Uterus (tissue), 4 donors: ENCODE data around the gene ZNF101. TPM values are rescaled to one million over a fixed set of nuclear protein-coding genes. Genes with fewer than 3 reads are reported as not detected.

Source experiments
- DNase-seq, 2 donors: peaks; one replicate each; pipeline ENCODE4 v3.0.0-alpha.2; 2019 to 2020
- H3K27ac ChIP-seq, 2 donors: fragments of 200-600 bp; sonication (generic); 1 replicate in 1 of 2; 2 replicates in 1 of 2; pipeline ENCODE4 v1.5.1; 2016 to 2018
- H3K27me3 ChIP-seq, 2 donors: fragments of 200-600 bp; sonication (generic); one replicate each; pipeline ENCODE4 v1.5.1; 2018 to 2019; ENCODE audit warnings: control low read depth in 1 of 2
- H3K36me3 ChIP-seq, 2 donors: fragments of 200-600 bp; sonication (generic); one replicate each; pipeline ENCODE4 v1.5.1; 2019; ENCODE audit warnings: control low read depth in 1 of 2
- H3K4me1 ChIP-seq, 2 donors: fragments of 200-600 bp; sonication (generic); one replicate each; pipeline ENCODE4 v1.5.1; 2018 to 2019; ENCODE audit warnings: control low read depth in 1 of 2
- H3K4me3 ChIP-seq, 2 donors: fragments of 200-600 bp; sonication (generic); 1 replicate in 1 of 2; 2 replicates in 1 of 2; pipeline ENCODE4 v1.5.1; 2018 to 2019; ENCODE audit warnings: mild to moderate bottlenecking in 1 of 2
- H3K9me3 ChIP-seq, 2 donors: fragments of 200-600 bp; sonication (generic); one replicate each; pipeline ENCODE4 v1.5.1; 2019; ENCODE audit warnings: control low read depth in 1 of 2
- POLR2A ChIP-seq, 2 donors: fragments of 450-650 bp; IDR thresholded peaks; one replicate each; pipeline ENCODE4 v1.6.1; 2016; ENCODE audit warnings: antibody characterized with exemption in 2 of 2, mild to moderate bottlenecking in 1 of 2, moderate library complexity in 1 of 2
- intact Hi-C: fragments of 100-400 bp; cut with DNase I; formaldehyde crosslinking; loops from one replicate; pipeline ENCODE4 v1.15.1; 2023; ENCODE audit warnings: low total_unique reads
- total RNA-seq, 4 donors: library from RNA; depleted of rRNA in 3 of 4; stranded (reverse); fragments of >200 nt in 3 of 4; gene quantifications; one replicate each; pipeline versions ENCODE4 v1.1.0 to v1.2.4, GENCODE V29; 2014 to 2023
- TF ChIP-seq, protein P1 (sequence below), 4 experiments: fragments of 200-600 bp in 2 of 4; fragments of 450-650 bp in 2 of 4; sonication (generic) in 2 of 4; IDR thresholded peaks; one replicate each; pipeline ENCODE4 v1.5.1; 2016 to 2019; ENCODE audit warnings: antibody characterized with exemption in 4 of 4, mild to moderate bottlenecking in 2 of 4, moderate library complexity in 1 of 4
- donor health status: DM: yes; HTN: yes; CAD: no.

The ZNF101 gene
- total RNA-seq, 4 donors from 2014 or later, result 1.5 to 12.3 (median 9.9) TPM

DNA sequence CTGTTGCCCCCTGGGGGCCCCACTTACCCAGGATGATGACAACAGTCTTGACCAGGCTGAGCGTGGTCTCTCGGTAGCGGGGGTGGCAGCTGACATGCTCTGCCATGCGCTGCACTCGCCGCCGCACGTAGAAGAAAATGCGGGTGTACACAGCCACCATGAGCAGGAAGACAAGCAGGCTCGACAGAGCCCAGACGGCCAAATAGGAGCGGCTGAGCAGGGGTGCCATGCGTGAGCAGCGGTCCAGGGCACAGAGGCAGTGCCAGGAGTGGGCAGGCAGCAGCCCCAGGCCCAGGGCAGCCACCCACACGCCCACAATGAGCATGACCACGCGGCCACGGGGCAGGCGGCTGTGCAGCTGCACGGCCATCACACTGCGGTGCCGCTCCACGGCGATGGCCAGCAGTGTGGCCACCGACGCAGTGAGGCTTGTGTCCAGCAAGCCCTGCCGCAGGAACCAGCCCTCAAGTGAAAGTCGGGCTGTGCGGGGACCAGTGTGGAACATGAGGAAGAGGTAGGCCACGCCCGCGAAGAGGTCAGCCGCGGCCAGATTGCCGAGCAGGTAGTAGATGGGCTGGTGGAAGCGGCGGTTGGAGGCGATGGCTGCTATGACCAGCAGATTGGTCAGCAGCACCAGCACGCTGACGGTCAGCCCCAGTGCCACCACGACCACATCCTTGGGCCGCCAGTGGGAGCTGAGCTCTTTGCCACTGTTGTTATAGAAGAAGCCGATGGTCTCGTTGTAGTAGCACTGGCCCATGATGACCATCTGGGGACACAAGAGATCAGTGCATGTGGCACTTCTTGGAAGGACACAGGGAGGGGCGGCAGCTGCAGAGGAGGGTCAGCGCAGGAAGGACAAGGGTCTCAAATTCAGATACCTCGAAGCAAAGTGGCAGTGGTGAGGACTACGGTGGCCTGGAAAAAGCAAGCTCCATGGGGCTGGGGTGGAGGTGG, 41.8 kb upstream of the ZNF101 start:
- Histone ChIP-seq H3K9me3 (no peaks in the 10 kb centered on the region), H3K4me3 (no peak overlapping the region), H3K36me3 (no peaks in the 10 kb centered on the region), H3K27ac (no peak overlapping the region), H3K27me3 (peaks cover 0 to 4% of the 10 kb centered on the region in 2 donors), H3K4me1 (peaks cover 0 to 6% of the 10 kb centered on the region in 2 donors)
- no peak for TF ChIP-seq POLR2A (IDR thresholded peaks at IDR 0.05)
- TF ChIP-seq, protein P1, sequence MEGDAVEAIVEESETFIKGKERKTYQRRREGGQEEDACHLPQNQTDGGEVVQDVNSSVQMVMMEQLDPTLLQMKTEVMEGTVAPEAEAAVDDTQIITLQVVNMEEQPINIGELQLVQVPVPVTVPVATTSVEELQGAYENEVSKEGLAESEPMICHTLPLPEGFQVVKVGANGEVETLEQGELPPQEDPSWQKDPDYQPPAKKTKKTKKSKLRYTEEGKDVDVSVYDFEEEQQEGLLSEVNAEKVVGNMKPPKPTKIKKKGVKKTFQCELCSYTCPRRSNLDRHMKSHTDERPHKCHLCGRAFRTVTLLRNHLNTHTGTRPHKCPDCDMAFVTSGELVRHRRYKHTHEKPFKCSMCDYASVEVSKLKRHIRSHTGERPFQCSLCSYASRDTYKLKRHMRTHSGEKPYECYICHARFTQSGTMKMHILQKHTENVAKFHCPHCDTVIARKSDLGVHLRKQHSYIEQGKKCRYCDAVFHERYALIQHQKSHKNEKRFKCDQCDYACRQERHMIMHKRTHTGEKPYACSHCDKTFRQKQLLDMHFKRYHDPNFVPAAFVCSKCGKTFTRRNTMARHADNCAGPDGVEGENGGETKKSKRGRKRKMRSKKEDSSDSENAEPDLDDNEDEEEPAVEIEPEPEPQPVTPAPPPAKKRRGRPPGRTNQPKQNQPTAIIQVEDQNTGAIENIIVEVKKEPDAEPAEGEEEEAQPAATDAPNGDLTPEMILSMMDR (IDR thresholded peaks at IDR 0.05), result no peak
- intact Hi-C loops, result no loop called here
- no peak for DNase-seq

DNA sequence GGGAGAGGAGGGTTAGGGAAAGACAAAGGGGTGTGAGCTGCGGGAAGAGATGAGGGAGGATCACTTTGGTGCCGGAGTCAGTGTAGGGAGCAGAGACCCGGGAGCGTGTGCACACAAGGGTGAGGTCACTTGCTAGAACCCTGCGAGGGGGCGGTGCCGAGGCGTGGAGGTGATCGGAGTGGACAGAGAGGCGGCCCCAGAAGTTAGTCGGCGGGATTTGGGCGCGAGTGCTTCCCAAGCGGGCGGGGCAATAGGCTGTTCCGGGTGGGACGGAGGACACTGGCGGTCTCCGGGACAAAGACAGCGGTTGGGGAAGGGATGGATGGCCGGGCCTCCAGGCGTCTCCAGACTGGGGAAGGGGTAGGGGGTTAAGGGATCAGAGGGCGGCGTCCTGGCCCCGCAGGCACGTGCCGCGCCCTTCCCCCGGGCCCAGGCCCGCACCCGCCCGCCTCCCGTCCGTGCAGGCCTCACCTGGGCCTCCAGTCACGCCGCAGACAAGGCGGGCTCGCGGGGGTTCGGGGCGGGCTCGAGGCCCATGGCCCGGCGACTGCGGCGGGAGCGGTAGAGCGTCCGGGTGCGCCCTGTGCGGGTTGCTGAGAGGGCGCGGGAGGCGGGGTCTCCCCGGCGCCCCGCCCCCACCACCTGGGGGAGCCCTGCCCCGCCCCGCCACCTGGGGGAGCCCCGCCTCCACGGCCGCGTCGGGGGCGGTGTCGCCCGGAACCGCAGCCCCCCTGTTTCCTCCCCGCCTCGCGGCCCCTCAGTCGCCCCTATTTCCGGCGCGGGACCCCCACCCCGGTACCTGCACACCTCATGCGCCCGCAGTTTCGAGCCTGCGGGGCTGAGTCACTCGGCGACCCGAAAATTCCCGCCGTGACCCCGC, 40.8 kb upstream of the ZNF101 start, which contains the start of gene LPAR2:
Gene LPAR2 (minus strand): TSS at position 600 of the 880 bp plus-strand sequence. CDS start 945 bp downstream, outside the sequence.
- no peak within 1 kb of the TSS for H3K27ac ChIP-seq
- no peak for TF ChIP-seq POLR2A (IDR thresholded peaks at IDR 0.05)
- TF ChIP-seq, protein P1 (IDR thresholded peaks at IDR 0.05), result no peak
- peaks cover 0 to 6% of the 10 kb centered on the region in 2 donors for H3K4me1 ChIP-seq
- DNase-seq, result no peak
- H3K36me3 ChIP-seq, result no peaks in the 10 kb centered on the region
- intact Hi-C loops, result no loop called here
- peaks cover 0 to 4% of the 10 kb centered on the region in 2 donors for H3K27me3 ChIP-seq
- peak within 1 kb of the TSS; percentile 2 to 46 for H3K4me3 ChIP-seq
- H3K9me3 ChIP-seq, result no peaks in the 10 kb centered on the region

DNA sequence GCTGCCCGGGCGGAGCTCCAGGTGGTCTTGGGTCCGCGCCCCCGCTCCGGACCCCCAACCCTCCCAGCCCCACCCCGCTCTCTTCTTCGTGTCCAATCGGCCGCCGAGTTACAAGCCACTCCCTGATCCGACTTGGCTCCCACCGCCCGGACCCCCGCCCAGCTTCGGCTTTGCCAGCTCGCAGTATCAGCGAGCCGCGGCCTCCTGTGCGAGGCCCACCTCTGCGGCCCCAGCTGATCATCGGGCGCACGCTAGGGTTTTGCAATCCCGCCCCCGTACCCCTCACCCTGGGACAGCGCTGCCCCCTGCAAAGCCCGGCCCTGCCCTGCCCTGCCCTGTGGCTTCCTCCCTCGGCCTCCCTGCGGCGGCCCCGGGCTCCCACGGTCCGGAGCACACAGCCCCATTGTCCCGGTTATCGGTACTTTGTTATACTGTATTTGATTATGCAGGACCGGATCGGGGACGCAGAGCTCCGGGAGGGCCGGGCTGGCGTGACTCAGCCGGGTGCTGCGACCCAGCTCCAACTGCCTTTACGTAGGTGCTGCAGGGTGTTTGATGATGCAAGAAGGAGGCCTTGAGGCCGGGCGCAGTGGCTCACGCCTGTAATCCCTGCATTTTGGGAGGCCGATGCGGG, 40.0 kb upstream of the ZNF101 start:
- H3K36me3 ChIP-seq, result no peaks in the 10 kb centered on the region
- peaks cover 0 to 4% of the 10 kb centered on the region in 2 donors for H3K27me3 ChIP-seq
- TF ChIP-seq POLR2A (IDR thresholded peaks at IDR 0.05), result no peak
- TF ChIP-seq, protein P1 (IDR thresholded peaks at IDR 0.05), result no peak
- intact Hi-C loops, result no loop called here
- no peaks in the 10 kb centered on the region for H3K9me3 ChIP-seq
- peaks cover 0 to 6% of the 10 kb centered on the region in 2 donors for H3K4me1 ChIP-seq
- DNase-seq, result no peak
- no peak overlapping the region for H3K27ac ChIP-seq
- H3K4me3 ChIP-seq, result peak overlapping the region; percentile 2 to 46

GRCh38 chr19:19630062-19630414, 38.6 kb upstream of the ZNF101 start:
- H3K4me1 ChIP-seq, result peaks cover 0 to 6% of the 10 kb centered on the region in 2 donors
- no peak overlapping the region for H3K4me3 ChIP-seq
- no peak for DNase-seq
- H3K9me3 ChIP-seq, result no peaks in the 10 kb centered on the region
- no peaks in the 10 kb centered on the region for H3K36me3 ChIP-seq
- H3K27me3 ChIP-seq, result peaks cover 0 to 4% of the 10 kb centered on the region in 2 donors
- TF ChIP-seq, protein P1 (IDR thresholded peaks at IDR 0.05), result no peak
- no peak for TF ChIP-seq POLR2A (IDR thresholded peaks at IDR 0.05)
- H3K27ac ChIP-seq, result no peak overlapping the region
- intact Hi-C loops, result no loop called here
